ACC112 (cell line): Measurements from ENCODE around the gene PLA2G2D.

Source experiments
- H2AFZ ChIP-seq: fragments of 200-600 bp; sonication (generic); one replicate; pipeline ENCODE4 v1.6.0; 2017; ENCODE audit warnings: antibody characterized with exemption, low read length; ENCODE audit not compliant: unreplicated experiment
- H3K27ac ChIP-seq: fragments of 200-600 bp; sonication (generic); 2 replicates; pipeline ENCODE4 v1.5.1; 2014; ENCODE audit warnings: low read depth, mild to moderate bottlenecking, antibody characterized with exemption, low read length, moderate library complexity
- H3K27me3 ChIP-seq: fragments of 200-600 bp; sonication (generic); 2 replicates; pipeline ENCODE4 v1.6.1; 2014; ENCODE audit warnings: mild to moderate bottlenecking, antibody characterized with exemption, low read length, moderate library complexity, mixed read lengths; ENCODE audit not compliant: insufficient read depth
- H3K36me3 ChIP-seq: fragments of 200-600 bp; sonication (generic); 2 replicates; pipeline ENCODE4 v1.6.1; 2016; ENCODE audit warnings: mild to moderate bottlenecking, antibody characterized with exemption, low read length, moderate library complexity, mixed read lengths; ENCODE audit not compliant: insufficient read depth
- H3K4me1 ChIP-seq: fragments of 200-600 bp; sonication (generic); one replicate; pipeline ENCODE4 v1.6.1; 2016; ENCODE audit warnings: low read length, mixed read lengths; ENCODE audit not compliant: insufficient read depth, unreplicated experiment, control insufficient read depth
- H3K4me3 ChIP-seq: fragments of 200-600 bp; sonication (generic); 2 replicates; pipeline ENCODE4 v1.5.1; 2014; ENCODE audit warnings: mild to moderate bottlenecking, low read depth, low read length
- H3K79me2 ChIP-seq: fragments of 200-600 bp; sonication (generic); one replicate; pipeline ENCODE4 v1.6.0; 2016; ENCODE audit warnings: low read length; ENCODE audit not compliant: control insufficient read depth, unreplicated experiment, insufficient read depth

Gene PLA2G2D

GRCh38 chr1:20100632-20101355 lies 18.5 kb downstream of the PLA2G2D start:
- Histone ChIP-seq H3K79me2 (no peaks in the 10 kb centered on the region), H3K36me3 (no peaks in the 10 kb centered on the region), H2AFZ (no peak overlapping the region), H3K27me3 (peaks cover 13% of the 10 kb centered on the region; the same call in 1 of the 2 replicates), H3K4me1 (peaks cover 9% of the 10 kb centered on the region), H3K27ac (no peak overlapping the region), H3K4me3 (no peak overlapping the region)

- peaks cover 9% of the 10 kb centered on the region for H3K4me1 ChIP-seq
- H3K27ac ChIP-seq: no peak overlapping the region
- H3K27me3 ChIP-seq: peaks cover 22% of the 10 kb centered on the region; the same call in 1 of the 2 replicates
- no peak overlapping the region for H3K4me3 ChIP-seq
- H2AFZ ChIP-seq: no peak overlapping the region
- no peaks in the 10 kb centered on the region for H3K79me2 ChIP-seq
- H3K36me3 ChIP-seq: no peaks in the 10 kb centered on the region
Measured at GRCh38 chr1:20099533-20099932, 19.8 kb downstream of the PLA2G2D start.

- peaks cover 44% of the 10 kb centered on the region for H3K27me3 ChIP-seq
- no peaks in the 10 kb centered on the region for H3K79me2 ChIP-seq
- no peaks in the 10 kb centered on the region for H3K4me1 ChIP-seq
- no peak overlapping the region for H2AFZ ChIP-seq
- H3K27ac ChIP-seq: no peak overlapping the region
- H3K4me3 ChIP-seq: no peak overlapping the region
- no peaks in the 10 kb centered on the region for H3K36me3 ChIP-seq
Measured at GRCh38 chr1:20096840-20097447, 22.4 kb downstream of the PLA2G2D start.

- no peaks in the 10 kb centered on the region for H3K79me2 ChIP-seq
- H3K27me3 ChIP-seq: peaks cover 55% of the 10 kb centered on the region
- H3K4me3 ChIP-seq: no peak overlapping the region
- H2AFZ ChIP-seq: no peak overlapping the region
- no peak overlapping the region for H3K27ac ChIP-seq
- no peaks in the 10 kb centered on the region for H3K4me1 ChIP-seq
- H3K36me3 ChIP-seq: no peaks in the 10 kb centered on the region
Measured at GRCh38 chr1:20095564-20096434, 23.5 kb downstream of the PLA2G2D start.

- Histone ChIP-seq H2AFZ (no peak overlapping the region), H3K4me3 (no peak overlapping the region), H3K27ac (no peak overlapping the region), H3K36me3 (no peaks in the 10 kb centered on the region), H3K4me1 (no peaks in the 10 kb centered on the region), H3K79me2 (no peaks in the 10 kb centered on the region), H3K27me3 (peaks cover 63% of the 10 kb centered on the region)
Measured at GRCh38 chr1:20093940-20094391, 25.4 kb downstream of the PLA2G2D start.

GRCh38 chr1:20093303-20093702 lies 26.0 kb downstream of the PLA2G2D start:
- Histone ChIP-seq H3K36me3 (no peaks in the 10 kb centered on the region), H3K4me3 (no peak overlapping the region), H3K27me3 (peaks cover 63% of the 10 kb centered on the region), H3K79me2 (no peaks in the 10 kb centered on the region), H3K4me1 (no peaks in the 10 kb centered on the region), H3K27ac (no peak overlapping the region), H2AFZ (no peak overlapping the region)

- peaks cover 50% of the 10 kb centered on the region for H3K27me3 ChIP-seq
- H2AFZ ChIP-seq: no peak overlapping the region
- no peaks in the 10 kb centered on the region for H3K36me3 ChIP-seq
- no peak overlapping the region for H3K27ac ChIP-seq
- H3K4me3 ChIP-seq: no peak overlapping the region
- H3K4me1 ChIP-seq: no peaks in the 10 kb centered on the region
- no peaks in the 10 kb centered on the region for H3K79me2 ChIP-seq
Measured at GRCh38 chr1:20090641-20091040, 28.7 kb downstream of the PLA2G2D start.

GRCh38 chr1:20090119-20090518 lies 29.2 kb downstream of the PLA2G2D start:
- H3K4me1 ChIP-seq: no peaks in the 10 kb centered on the region
- no peak overlapping the region for H2AFZ ChIP-seq
- no peaks in the 10 kb centered on the region for H3K36me3 ChIP-seq
- peaks cover 45% of the 10 kb centered on the region for H3K27me3 ChIP-seq
- no peaks in the 10 kb centered on the region for H3K79me2 ChIP-seq
- H3K4me3 ChIP-seq: no peak overlapping the region
- no peak overlapping the region for H3K27ac ChIP-seq

- no peaks in the 10 kb centered on the region for H3K4me1 ChIP-seq
- H3K27ac ChIP-seq: no peak overlapping the region
- no peaks in the 10 kb centered on the region for H3K36me3 ChIP-seq
- no peak overlapping the region for H3K4me3 ChIP-seq
- H2AFZ ChIP-seq: no peak overlapping the region
- peaks cover 41% of the 10 kb centered on the region for H3K27me3 ChIP-seq
- H3K79me2 ChIP-seq: no peaks in the 10 kb centered on the region
Measured at GRCh38 chr1:20089328-20090077, 29.8 kb downstream of the PLA2G2D start.

GRCh38 chr1:20087668-20088067 lies 31.7 kb downstream of the PLA2G2D start:
- H3K4me3 ChIP-seq: no peak overlapping the region
- no peak overlapping the region for H2AFZ ChIP-seq
- H3K27ac ChIP-seq: no peak overlapping the region
- no peaks in the 10 kb centered on the region for H3K4me1 ChIP-seq
- H3K79me2 ChIP-seq: no peaks in the 10 kb centered on the region
- H3K27me3 ChIP-seq: peaks cover 27% of the 10 kb centered on the region
- H3K36me3 ChIP-seq: no peaks in the 10 kb centered on the region
